OCI-LY7 (cell line): Measurements from ENCODE around the gene GRM4. TPM values are rescaled to one million over a fixed set of nuclear protein-coding genes. Genes with fewer than 3 reads are reported as not detected.

Source experiments
- BruUV-seq: library from RNA; stranded (reverse); fragments of 400-500 nt; replicated peaks from 2 replicates; lab custom pipeline; 2021; lab: Mats Ljungman, UMichigan
- CTCF ChIA-PET: fragments of 300-600 bp; sonication (Branson Sonifier 250); formaldehyde crosslinking; loops from one replicate; lab custom pipeline; 2022; ENCODE audit warnings: antibody characterized with exemption; ENCODE audit not compliant: unreplicated experiment; lab: Charles Lee
- POLR2A ChIA-PET: fragments of 300-600 bp; sonication (Branson Sonifier 250); formaldehyde crosslinking; loops from one replicate; lab custom pipeline; 2022; ENCODE audit warnings: antibody characterized with exemption; lab: Charles Lee
- DNase-seq: peaks from one replicate; pipeline ENCODE4 v3.0.0-alpha.2; 2015; ENCODE audit warnings: low spot score
- H2AFZ ChIP-seq: fragments of 200-600 bp; sonication (generic), shearing (Covaris generic); 2 replicates; pipeline ENCODE4 v1.6.1; 2014; ENCODE audit warnings: mild to moderate bottlenecking, antibody characterized with exemption, low read length, moderate library complexity
- H3K27ac ChIP-seq: fragments of 200-600 bp; sonication (generic); 2 replicates; pipeline ENCODE4 v1.5.1; 2014; ENCODE audit warnings: mixed run types, low read depth, mild to moderate bottlenecking, moderate library complexity, low read length, inconsistent platforms; ENCODE audit not compliant: poor library complexity, severe bottlenecking
- H3K36me3 ChIP-seq: fragments of 200-600 bp; sonication (generic); 2 replicates; pipeline ENCODE4 v1.6.1; 2014; ENCODE audit warnings: mild to moderate bottlenecking, antibody characterized with exemption, low read length, moderate library complexity, mixed read lengths; ENCODE audit not compliant: insufficient read depth
- H3K4me1 ChIP-seq: fragments of 200-600 bp; sonication (generic); 2 replicates; pipeline ENCODE4 v1.5.1; 2014; ENCODE audit warnings: mild to moderate bottlenecking, low read length; ENCODE audit not compliant: insufficient read depth, poor library complexity, severe bottlenecking
- H3K4me2 ChIP-seq: fragments of 200-600 bp; sonication (generic); 2 replicates; pipeline ENCODE4 v1.6.1; 2014; ENCODE audit warnings: mild to moderate bottlenecking, low read length
- H3K4me3 ChIP-seq: fragments of 200-600 bp; sonication (generic); 2 replicates; pipeline ENCODE4 v1.5.1; 2014; ENCODE audit warnings: mild to moderate bottlenecking, low read depth, low read length; ENCODE audit not compliant: poor library complexity, severe bottlenecking
- H3K79me2 ChIP-seq: fragments of 200-600 bp; sonication (generic); 2 replicates; pipeline ENCODE4 v1.6.1; 2016; ENCODE audit warnings: low read depth, mild to moderate bottlenecking, low read length, moderate library complexity, mixed read lengths; ENCODE audit not compliant: insufficient read depth
- H3K9me2 ChIP-seq: fragments of 200-600 bp; sonication (generic); 2 replicates; pipeline ENCODE4 v1.6.1; 2016; ENCODE audit warnings: mild to moderate bottlenecking, low read length, mixed read lengths; ENCODE audit not compliant: insufficient read depth
- H3K9me3 ChIP-seq: fragments of 200-600 bp; sonication (generic); 2 replicates; pipeline ENCODE4 v1.6.1; 2014; ENCODE audit warnings: mild to moderate bottlenecking, mixed run types, low read length, mixed read lengths
- H4K20me1 ChIP-seq: fragments of 200-600 bp; sonication (generic); 2 replicates; pipeline ENCODE4 v1.6.1; 2014; ENCODE audit warnings: mild to moderate bottlenecking, antibody characterized with exemption, low read length, moderate library complexity, mixed read lengths; ENCODE audit not compliant: insufficient read depth
- CTCF ChIP-seq: fragments of 200-600 bp; sonication (generic); conservative IDR thresholded peaks from 2 replicates; pipeline ENCODE4 v1.5.1; 2014; ENCODE audit warnings: mild to moderate bottlenecking, antibody characterized with exemption, low read length, moderate library complexity, mixed read lengths
- EZH2phosphoT487 ChIP-seq: fragments of 200-600 bp; sonication (generic); IDR thresholded peaks from 2 replicates; pipeline ENCODE4 v1.6.1; 2018; ENCODE audit warnings: low read depth, borderline replicate concordance, mild to moderate bottlenecking, mixed run types, antibody characterized with exemption, low read length, moderate library complexity, mixed read lengths
- intact Hi-C: fragments of 100-400 bp; cut with micrococcal nuclease; formaldehyde crosslinking; loops from one replicate; pipeline ENCODE4 v1.10.0; 2022; ENCODE audit not compliant: unreplicated experiment
- total RNA-seq, 2 experiments: library from RNA; depleted of rRNA in 1 of 2; stranded (reverse); fragments of >200 nt in 1 of 2; shearing (Covaris generic) in 1 of 2; gene quantifications; 2 replicates each; pipeline ENCODE4 v1.2.3, GENCODE V29; 2014 to 2022

GRM4 gene
- total RNA-seq, 2 experiments from 2014 or later = 0.73 to 1.3 TPM

GRCh38 chr6:34071136-34071883 is 74.6 kb downstream of the GRM4 start:
- intact Hi-C loops = no loop called here
- no peak overlapping the region for H3K4me3 ChIP-seq
- H3K79me2 ChIP-seq = no peaks in the 10 kb centered on the region
- no peak overlapping the region for H3K27ac ChIP-seq
- H3K4me2 ChIP-seq = no peak overlapping the region
- ChIA-PET POLR2A (no interaction called here), CTCF (interaction anchor here (0.6 kb wide), 1 partner anchor 259 kb away, joined by 3 read pairs; no protein-coding TSS in a partner anchor)
- H3K4me1 ChIP-seq = no peaks in the 10 kb centered on the region
- no peaks in the 10 kb centered on the region for H3K36me3 ChIP-seq
- BruUV-seq = no TSS peak
- no peak for DNase-seq
- H3K9me3 ChIP-seq = peaks cover 14% of the 10 kb centered on the region; the same call in 1 of the 2 replicates
- no peaks in the 10 kb centered on the region for H4K20me1 ChIP-seq
- H3K9me2 ChIP-seq = no peaks in the 10 kb centered on the region
- TF ChIP-seq CTCF (no peak), EZH2phosphoT487 (no peak)
- no peak overlapping the region for H2AFZ ChIP-seq

DNA sequence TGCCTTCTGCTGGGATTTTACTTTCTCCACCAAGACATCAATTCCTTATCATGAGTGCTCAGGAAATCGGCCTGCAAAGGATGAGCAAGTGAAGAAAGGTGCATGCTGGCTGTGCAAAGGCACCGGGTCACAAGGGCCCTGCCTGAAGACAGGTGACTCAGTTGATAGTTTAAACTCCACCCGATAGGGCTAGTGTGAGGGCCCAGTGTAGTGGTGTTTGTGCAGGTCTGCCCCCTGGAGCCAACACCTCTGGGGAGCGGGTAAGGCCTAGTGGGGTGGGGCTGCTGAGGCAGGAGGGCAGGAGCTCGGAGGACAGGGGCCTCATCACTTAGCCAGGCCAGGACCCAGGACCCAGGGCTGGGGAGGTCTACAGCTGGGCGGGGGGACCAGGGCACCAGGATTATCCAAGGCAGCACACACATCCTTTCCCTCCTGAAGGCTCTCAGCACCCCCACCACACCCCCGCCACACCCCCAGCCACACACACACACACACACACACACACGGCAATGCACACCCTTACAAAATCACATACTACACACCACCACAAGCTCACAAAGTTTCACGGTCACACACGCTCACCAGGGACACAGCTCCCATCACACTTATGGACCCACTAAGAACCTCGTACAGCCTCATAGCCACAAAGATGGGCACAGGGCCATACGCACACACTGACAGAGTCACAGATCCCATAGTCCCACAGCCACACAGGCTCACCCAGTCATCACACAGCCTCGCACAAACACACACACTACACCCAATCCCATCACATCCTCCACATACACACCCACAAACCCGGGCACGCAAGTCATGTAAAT is 75.4 kb downstream of the GRM4 start:
- ChIA-PET CTCF (interaction anchor here (0.6 to 0.7 kb wide), 2 partner anchors 43 to 258 kb away, joined by 3 read pairs; no protein-coding TSS in a partner anchor), POLR2A (no interaction called here)
- no peaks in the 10 kb centered on the region for H3K36me3 ChIP-seq
- H3K9me2 ChIP-seq = no peaks in the 10 kb centered on the region
- no peak overlapping the region for H3K4me3 ChIP-seq
- no peak for DNase-seq
- intact Hi-C loops = no loop called here
- H3K9me3 ChIP-seq = peaks cover 14% of the 10 kb centered on the region; the same call in 1 of the 2 replicates
- no peaks in the 10 kb centered on the region for H4K20me1 ChIP-seq
- H2AFZ ChIP-seq = no peak overlapping the region
- H3K4me2 ChIP-seq = no peak overlapping the region
- BruUV-seq = no TSS peak
- H3K27ac ChIP-seq = no peak overlapping the region
- no peaks in the 10 kb centered on the region for H3K4me1 ChIP-seq
- TF ChIP-seq EZH2phosphoT487 (no peak), CTCF (no peak)
- no peaks in the 10 kb centered on the region for H3K79me2 ChIP-seq
